Activated T-cell treated with anti-CD3 and anti-CD28 coated beads, Interleukin-2, amount 50 U/mL, for 24 hours (primary cell): ENCODE data around the gene MAST3.

Source experiments
- DNase-seq: peaks from one replicate; pipeline ENCODE4 v3.0.0-alpha.2; 2020
- H3K27ac Mint-ChIP-seq: 2 replicates; pipeline ENCODE4 v1.8.0; 2020; ENCODE audit warnings: mild to moderate bottlenecking, mixed read lengths
- H3K27me3 Mint-ChIP-seq: 2 replicates; pipeline ENCODE4 v1.8.0; 2020; ENCODE audit warnings: mixed read lengths
- H3K36me3 Mint-ChIP-seq: 2 replicates; pipeline ENCODE4 v1.8.0; 2020; ENCODE audit warnings: low read depth, mixed read lengths
- H3K4me1 Mint-ChIP-seq: 2 replicates; pipeline ENCODE4 v1.8.0; 2020; ENCODE audit warnings: low read depth, mixed read lengths
- H3K4me3 Mint-ChIP-seq: 2 replicates; pipeline ENCODE4 v1.8.0; 2020; ENCODE audit warnings: mild to moderate bottlenecking, moderate library complexity, mixed read lengths
- H3K9me3 Mint-ChIP-seq: 2 replicates; pipeline ENCODE4 v1.8.0; 2020; ENCODE audit warnings: mixed read lengths

Gene MAST3

GRCh38 chr19:18112989-18113478, 15.5 kb downstream of the MAST3 start:
- Mint-ChIP-seq H3K36me3 (peaks cover 3% of the 10 kb centered on the region), H3K4me3 (no peak overlapping the region), H3K27me3 (no peaks in the 10 kb centered on the region), H3K4me1 (peaks cover 26% of the 10 kb centered on the region), H3K9me3 (no peaks in the 10 kb centered on the region), H3K27ac (peak overlapping the region; percentile 9)
- DNase-seq: peak; percentile 88

GRCh38 chr19:18113827-18114226, 16.2 kb downstream of the MAST3 start:
- Mint-ChIP-seq H3K4me1 (peaks cover 29% of the 10 kb centered on the region), H3K27ac (no peak overlapping the region), H3K9me3 (no peaks in the 10 kb centered on the region), H3K36me3 (peaks cover 6% of the 10 kb centered on the region), H3K4me3 (no peak overlapping the region), H3K27me3 (no peaks in the 10 kb centered on the region)
- DNase-seq: no peak

GRCh38 chr19:18114483-18114882, 16.9 kb downstream of the MAST3 start:
- Mint-ChIP-seq H3K4me3 (no peak overlapping the region), H3K4me1 (peaks cover 29% of the 10 kb centered on the region), H3K27ac (no peak overlapping the region), H3K9me3 (no peaks in the 10 kb centered on the region), H3K36me3 (peaks cover 6% of the 10 kb centered on the region), H3K27me3 (no peaks in the 10 kb centered on the region)
- DNase-seq: no peak

- peaks cover 35% of the 10 kb centered on the region for H3K4me1 Mint-ChIP-seq
- no peak for DNase-seq
- peak overlapping the region; percentile 90 for H3K27ac Mint-ChIP-seq
- H3K27me3 Mint-ChIP-seq: no peaks in the 10 kb centered on the region
- H3K9me3 Mint-ChIP-seq: no peaks in the 10 kb centered on the region
- H3K36me3 Mint-ChIP-seq: peaks cover 19% of the 10 kb centered on the region
- peak overlapping the region; percentile 72 for H3K4me3 Mint-ChIP-seq
These were observed 19.8 kb downstream of the MAST3 start for GRCh38 chr19:18117364-18117691.

- H3K27ac Mint-ChIP-seq: peak overlapping the region; percentile 91
- no peaks in the 10 kb centered on the region for H3K27me3 Mint-ChIP-seq
- peaks cover 32% of the 10 kb centered on the region for H3K4me1 Mint-ChIP-seq
- H3K4me3 Mint-ChIP-seq: peak overlapping the region; percentile 77
- H3K36me3 Mint-ChIP-seq: peaks cover 24% of the 10 kb centered on the region
- peak; percentile 98 for DNase-seq
- no peaks in the 10 kb centered on the region for H3K9me3 Mint-ChIP-seq
These were observed 20.3 kb downstream of the MAST3 start for GRCh38 chr19:18117692-18118378.

GRCh38 chr19:18118420-18119012, 20.9 kb downstream of the MAST3 start:
- Mint-ChIP-seq H3K27ac (peak overlapping the region; percentile 91), H3K27me3 (no peaks in the 10 kb centered on the region), H3K9me3 (no peaks in the 10 kb centered on the region), H3K36me3 (peaks cover 30% of the 10 kb centered on the region), H3K4me1 (peaks cover 31% of the 10 kb centered on the region), H3K4me3 (peak overlapping the region; percentile 77)
- peak; percentile 40 for DNase-seq

GRCh38 chr19:18119013-18119716, 21.6 kb downstream of the MAST3 start:
- Mint-ChIP-seq H3K4me1 (peaks cover 31% of the 10 kb centered on the region), H3K9me3 (no peaks in the 10 kb centered on the region), H3K36me3 (peaks cover 35% of the 10 kb centered on the region), H3K4me3 (peak overlapping the region; percentile 77), H3K27ac (peak overlapping the region; percentile 91), H3K27me3 (no peaks in the 10 kb centered on the region)
- DNase-seq: peak; percentile 68

GRCh38 chr19:18119717-18120105, 22.1 kb downstream of the MAST3 start:
- H3K27me3 Mint-ChIP-seq: no peaks in the 10 kb centered on the region
- no peaks in the 10 kb centered on the region for H3K9me3 Mint-ChIP-seq
- H3K4me3 Mint-ChIP-seq: peak overlapping the region; percentile 77
- DNase-seq: peak; percentile 63
- peaks cover 31% of the 10 kb centered on the region for H3K4me1 Mint-ChIP-seq
- peaks cover 39% of the 10 kb centered on the region for H3K36me3 Mint-ChIP-seq
- H3K27ac Mint-ChIP-seq: peak overlapping the region; percentile 91

- DNase-seq: no peak
- Mint-ChIP-seq H3K4me3 (peak overlapping the region; percentile 77), H3K9me3 (no peaks in the 10 kb centered on the region), H3K27ac (peak overlapping the region; percentile 91), H3K27me3 (no peaks in the 10 kb centered on the region), H3K36me3 (peaks cover 43% of the 10 kb centered on the region), H3K4me1 (peaks cover 31% of the 10 kb centered on the region)
These were observed 22.5 kb downstream of the MAST3 start for GRCh38 chr19:18120127-18120526.

GRCh38 chr19:18121166-18121565, 23.6 kb downstream of the MAST3 start:
- H3K36me3 Mint-ChIP-seq: peaks cover 54% of the 10 kb centered on the region
- no peak overlapping the region for H3K4me3 Mint-ChIP-seq
- H3K27ac Mint-ChIP-seq: peak overlapping the region; percentile 91
- H3K9me3 Mint-ChIP-seq: no peaks in the 10 kb centered on the region
- H3K27me3 Mint-ChIP-seq: no peaks in the 10 kb centered on the region
- H3K4me1 Mint-ChIP-seq: peaks cover 31% of the 10 kb centered on the region
- DNase-seq: no peak

- Mint-ChIP-seq H3K36me3 (peaks cover 56% of the 10 kb centered on the region), H3K4me1 (peaks cover 25% of the 10 kb centered on the region), H3K27me3 (no peaks in the 10 kb centered on the region), H3K9me3 (no peaks in the 10 kb centered on the region), H3K27ac (peak overlapping the region; percentile 71), H3K4me3 (no peak overlapping the region)
- no peak for DNase-seq
These were observed 24.8 kb downstream of the MAST3 start for GRCh38 chr19:18122424-18122823.

- H3K4me3 Mint-ChIP-seq: no peak overlapping the region
- H3K9me3 Mint-ChIP-seq: no peaks in the 10 kb centered on the region
- peak overlapping the region; percentile 71 for H3K27ac Mint-ChIP-seq
- H3K4me1 Mint-ChIP-seq: peaks cover 24% of the 10 kb centered on the region
- H3K36me3 Mint-ChIP-seq: peaks cover 59% of the 10 kb centered on the region
- no peak for DNase-seq
- H3K27me3 Mint-ChIP-seq: no peaks in the 10 kb centered on the region
These were observed 25.6 kb downstream of the MAST3 start for GRCh38 chr19:18122860-18123795.

- Mint-ChIP-seq H3K27me3 (no peaks in the 10 kb centered on the region), H3K4me3 (no peak overlapping the region), H3K27ac (no peak overlapping the region), H3K9me3 (no peaks in the 10 kb centered on the region), H3K4me1 (peaks cover 20% of the 10 kb centered on the region), H3K36me3 (peaks cover 64% of the 10 kb centered on the region)
- no peak for DNase-seq
These were observed 26.2 kb downstream of the MAST3 start for GRCh38 chr19:18123819-18124218.

GRCh38 chr19:18126097-18126496, 28.5 kb downstream of the MAST3 start:
- Mint-ChIP-seq H3K4me3 (no peak overlapping the region), H3K27ac (peak overlapping the region; percentile 28), H3K9me3 (no peaks in the 10 kb centered on the region)

More at GRCh38 chr19:18126097-18126496, 28.5 kb downstream of the MAST3 start:
- peaks cover 82% of the 10 kb centered on the region for H3K36me3 Mint-ChIP-seq
- DNase-seq: no peak
- no peaks in the 10 kb centered on the region for H3K27me3 Mint-ChIP-seq
- no peaks in the 10 kb centered on the region for H3K4me1 Mint-ChIP-seq
